Measurements from ENCODE around the gene BCR.

Gene BCR

GRCh38 chr22:23285236-23285635, 104.9 kb downstream of the BCR start:
- TF ChIP-seq CTCF (IDR thresholded peaks at IDR 0.05; ENCODE audit: insufficient read depth, low read depth, low read length, missing control alignments), result no peak

GRCh38 chr22:23285734-23286133, 105.4 kb downstream of the BCR start:
- no peak overlapping the region for H3K4me3 ChIP-seq (ENCODE audit: low read length)
- DNase-seq (ENCODE audit: low read depth), result no peak
- no peak for TF ChIP-seq CTCF (IDR thresholded peaks at IDR 0.05; ENCODE audit: insufficient read depth, low read depth, low read length, missing control alignments)

More at GRCh38 chr22:23285236-23285635, 104.9 kb downstream of the BCR start:
- H3K4me3 ChIP-seq (ENCODE audit: low read length), result no peak overlapping the region
- no peak for DNase-seq (ENCODE audit: low read depth)

GRCh38 chr22:23286296-23286695, 106.0 kb downstream of the BCR start:
- H3K4me3 ChIP-seq (ENCODE audit: low read length), result no peak overlapping the region
- DNase-seq (ENCODE audit: low read depth), result no peak
- no peak for TF ChIP-seq CTCF (IDR thresholded peaks at IDR 0.05; ENCODE audit: insufficient read depth, low read depth, low read length, missing control alignments)

- DNase-seq (ENCODE audit: low read depth), result no peak
- H3K4me3 ChIP-seq (ENCODE audit: low read length), result no peak overlapping the region
- TF ChIP-seq CTCF (IDR thresholded peaks at IDR 0.05; ENCODE audit: insufficient read depth, low read depth, low read length, missing control alignments), result no peak
Observed at GRCh38 chr22:23287136-23288095, 107.1 kb downstream of the BCR start.

GRCh38 chr22:23288301-23289129, 108.2 kb downstream of the BCR start:
- no peak for TF ChIP-seq CTCF (IDR thresholded peaks at IDR 0.05; ENCODE audit: insufficient read depth, low read depth, low read length, missing control alignments)
- no peak overlapping the region for H3K4me3 ChIP-seq (ENCODE audit: low read length)
- no peak for DNase-seq (ENCODE audit: low read depth)

- DNase-seq (ENCODE audit: low read depth), result no peak
- H3K4me3 ChIP-seq (ENCODE audit: low read length), result no peak overlapping the region
- TF ChIP-seq CTCF (IDR thresholded peaks at IDR 0.05; ENCODE audit: insufficient read depth, low read depth, low read length, missing control alignments), result no peak
Observed at GRCh38 chr22:23289130-23289503, 108.8 kb downstream of the BCR start.

All from epithelial cell of esophagus (primary cell).